ENCODE results near the gene PLEKHA5. TPM values are rescaled to one million over a fixed set of nuclear protein-coding genes. Genes with fewer than 3 reads are reported as not detected.

The PLEKHA5 gene
- total RNA-seq, 2 experiments from 2014 or later, result 2.1 to 3.2 TPM

DNA sequence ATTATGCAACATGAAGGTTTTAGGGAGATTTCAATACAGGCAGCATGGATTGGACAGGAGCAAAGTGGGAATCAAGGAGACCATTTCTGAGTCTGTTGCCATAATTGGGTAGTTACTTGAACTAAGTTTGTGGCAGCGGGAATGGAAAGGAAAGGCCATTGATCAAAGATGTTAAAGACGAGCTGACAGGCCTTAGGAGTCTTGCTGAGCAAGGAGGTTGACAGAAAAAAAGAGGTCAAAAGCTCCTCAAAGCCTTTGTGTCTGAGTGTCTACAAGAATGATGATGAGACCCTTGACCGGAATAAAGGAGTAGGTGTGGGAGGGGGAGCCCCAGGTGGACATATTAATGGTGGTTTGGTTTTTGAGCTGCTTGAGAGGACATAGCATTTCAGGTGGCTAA, 9.4 kb downstream of the PLEKHA5 start:
- Mint-ChIP-seq H3K36me3 (ENCODE audit: low read depth) (no peaks in the 10 kb centered on the region), H3K4me1 (ENCODE audit: low read depth) (no peaks in the 10 kb centered on the region), H3K4me3 (no peak overlapping the region), H3K9me3 (no peaks in the 10 kb centered on the region), H3K27me3 (peaks cover 1% of the 10 kb centered on the region), H3K27ac (no peak overlapping the region)
- TF ChIP-seq, protein P1, sequence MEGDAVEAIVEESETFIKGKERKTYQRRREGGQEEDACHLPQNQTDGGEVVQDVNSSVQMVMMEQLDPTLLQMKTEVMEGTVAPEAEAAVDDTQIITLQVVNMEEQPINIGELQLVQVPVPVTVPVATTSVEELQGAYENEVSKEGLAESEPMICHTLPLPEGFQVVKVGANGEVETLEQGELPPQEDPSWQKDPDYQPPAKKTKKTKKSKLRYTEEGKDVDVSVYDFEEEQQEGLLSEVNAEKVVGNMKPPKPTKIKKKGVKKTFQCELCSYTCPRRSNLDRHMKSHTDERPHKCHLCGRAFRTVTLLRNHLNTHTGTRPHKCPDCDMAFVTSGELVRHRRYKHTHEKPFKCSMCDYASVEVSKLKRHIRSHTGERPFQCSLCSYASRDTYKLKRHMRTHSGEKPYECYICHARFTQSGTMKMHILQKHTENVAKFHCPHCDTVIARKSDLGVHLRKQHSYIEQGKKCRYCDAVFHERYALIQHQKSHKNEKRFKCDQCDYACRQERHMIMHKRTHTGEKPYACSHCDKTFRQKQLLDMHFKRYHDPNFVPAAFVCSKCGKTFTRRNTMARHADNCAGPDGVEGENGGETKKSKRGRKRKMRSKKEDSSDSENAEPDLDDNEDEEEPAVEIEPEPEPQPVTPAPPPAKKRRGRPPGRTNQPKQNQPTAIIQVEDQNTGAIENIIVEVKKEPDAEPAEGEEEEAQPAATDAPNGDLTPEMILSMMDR (IDR thresholded peaks at IDR 0.05), result no peak
- ChIA-PET CTCF (interaction anchor here (1.2 kb wide), 1 partner anchor 8 kb away, joined by 5 read pairs; no protein-coding TSS in a partner anchor), POLR2A (no interaction called here)
- ATAC-seq (no peak), DNase-seq (no peak)
- intact Hi-C loops (cut with micrococcal nuclease), result no loop called here

DNA sequence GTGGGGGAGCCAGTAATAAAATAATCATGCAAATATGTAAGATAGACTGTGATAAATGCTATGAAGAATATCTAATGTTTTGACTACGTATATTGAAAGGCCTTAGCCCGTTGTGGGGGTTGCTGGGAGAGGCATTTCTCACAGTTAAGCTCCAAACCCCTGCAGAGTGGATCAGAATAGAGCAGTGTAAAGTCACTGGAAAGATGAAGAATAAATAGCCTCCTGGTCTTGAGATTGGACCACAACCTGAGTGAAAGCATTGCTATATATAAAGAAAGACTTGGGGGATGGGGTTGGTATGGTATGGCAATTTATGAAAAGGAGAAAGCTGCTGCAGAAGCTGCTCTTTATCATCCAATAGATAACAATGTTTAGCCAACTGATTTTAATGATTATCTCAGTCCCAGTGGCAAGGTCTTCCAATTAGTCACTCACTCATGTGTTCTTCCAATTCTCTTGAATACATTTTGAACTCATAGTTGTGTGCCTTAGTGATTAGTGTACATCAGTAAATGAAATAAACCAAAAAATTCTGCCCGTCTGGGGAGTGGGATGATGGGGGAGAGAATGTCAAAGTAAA, 10.2 kb downstream of the PLEKHA5 start:
- intact Hi-C loops (cut with micrococcal nuclease), result no loop called here
- ATAC-seq, result no peak
- TF ChIP-seq, protein P1 (IDR thresholded peaks at IDR 0.05), result no peak
- no peak for DNase-seq
- POLR2A ChIA-PET, result no interaction called here
- Mint-ChIP-seq H3K27ac (no peak overlapping the region), H3K9me3 (no peaks in the 10 kb centered on the region), H3K36me3 (ENCODE audit: low read depth) (no peaks in the 10 kb centered on the region), H3K27me3 (peaks cover 1% of the 10 kb centered on the region), H3K4me3 (no peak overlapping the region), H3K4me1 (ENCODE audit: low read depth) (no peaks in the 10 kb centered on the region)
- CTCF ChIA-PET, result interaction anchor here (1.2 kb wide), 1 partner anchor 9 kb away, joined by 5 read pairs; no protein-coding TSS in a partner anchor

DNA sequence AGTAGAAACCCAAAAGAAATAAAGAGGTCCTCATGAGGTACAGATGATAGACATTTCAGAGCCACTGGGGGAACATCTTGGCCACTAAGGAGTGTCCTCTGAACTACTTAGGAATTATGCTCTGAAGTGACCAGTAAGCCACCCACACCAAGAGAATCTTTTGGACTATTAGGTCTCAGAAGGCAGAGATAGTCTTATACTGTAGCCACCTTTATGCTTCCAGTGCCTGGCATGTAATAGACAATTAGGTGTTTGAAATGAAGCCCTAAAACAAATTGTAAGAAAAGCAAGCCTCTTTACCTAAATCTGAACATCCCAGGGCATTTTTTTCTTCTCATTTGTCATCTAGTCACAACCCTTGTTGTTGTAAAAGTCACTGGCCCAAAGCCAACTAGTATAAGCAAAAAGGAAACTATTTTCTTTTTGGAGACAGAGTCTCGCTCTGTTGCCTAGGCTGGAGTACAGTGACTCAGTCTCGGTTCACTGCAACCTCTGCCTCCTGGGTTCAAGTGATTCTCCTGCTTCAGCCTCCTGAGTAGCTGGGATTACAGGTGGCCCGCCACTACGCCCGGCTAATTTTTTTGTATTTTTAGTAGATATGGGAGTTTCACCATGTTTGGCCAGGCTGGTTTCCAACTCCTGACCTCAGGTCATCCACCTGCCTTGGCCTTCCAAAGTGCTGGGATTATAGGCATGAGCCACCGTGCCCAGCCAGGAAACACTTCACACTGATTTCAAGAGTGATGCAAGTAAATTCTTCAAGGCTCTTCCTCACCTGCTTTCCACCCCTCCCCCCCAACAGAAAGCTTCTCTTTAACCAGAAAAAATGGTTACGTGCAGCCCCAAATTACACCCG, 11.1 kb downstream of the PLEKHA5 start:
- DNase-seq (no peak), ATAC-seq (no peak)
- H3K27ac Mint-ChIP-seq, result no peak overlapping the region
- POLR2A ChIA-PET, result no interaction called here
- no peaks in the 10 kb centered on the region for H3K36me3 Mint-ChIP-seq (ENCODE audit: low read depth)
- no peaks in the 10 kb centered on the region for H3K4me1 Mint-ChIP-seq (ENCODE audit: low read depth)
- H3K4me3 Mint-ChIP-seq, result no peak overlapping the region
- intact Hi-C loops (cut with micrococcal nuclease), result no loop called here
- H3K27me3 Mint-ChIP-seq, result no peaks in the 10 kb centered on the region
- CTCF ChIA-PET, result interaction anchor here (0.9 kb wide), 1 partner anchor 8 kb away, joined by 4 read pairs; no protein-coding TSS in a partner anchor
- H3K9me3 Mint-ChIP-seq, result no peaks in the 10 kb centered on the region
- TF ChIP-seq, protein P1 (IDR thresholded peaks at IDR 0.05), result no peak

DNA sequence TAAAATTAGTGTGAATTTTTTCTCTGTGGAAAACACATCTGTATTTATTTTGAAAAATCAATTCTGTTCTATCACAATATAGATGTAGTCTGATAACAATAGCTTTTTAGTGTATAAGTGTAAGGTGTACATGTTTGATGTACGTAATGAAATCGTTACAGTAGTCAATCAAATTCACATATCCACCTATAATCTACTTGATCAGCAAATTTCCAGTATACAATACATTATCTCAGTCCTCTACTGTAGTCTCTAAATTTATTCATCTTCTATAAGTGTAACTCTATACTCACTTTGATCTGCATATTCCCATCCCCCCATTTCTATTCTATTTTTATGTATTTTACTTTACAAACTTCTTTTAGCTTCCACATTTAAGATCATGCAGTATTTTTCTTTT, 13.0 kb downstream of the PLEKHA5 start:
- POLR2A ChIA-PET, result no interaction called here
- intact Hi-C loops (cut with micrococcal nuclease), result no loop called here
- DNase-seq, result no peak
- TF ChIP-seq, protein P1 (IDR thresholded peaks at IDR 0.05), result no peak
- no peaks in the 10 kb centered on the region for H3K36me3 Mint-ChIP-seq (ENCODE audit: low read depth)
- ATAC-seq, result no peak
- H3K9me3 Mint-ChIP-seq, result no peaks in the 10 kb centered on the region
- CTCF ChIA-PET, result no interaction called here
- no peak overlapping the region for H3K4me3 Mint-ChIP-seq
- no peaks in the 10 kb centered on the region for H3K27me3 Mint-ChIP-seq
- no peaks in the 10 kb centered on the region for H3K4me1 Mint-ChIP-seq (ENCODE audit: low read depth)
- H3K27ac Mint-ChIP-seq, result no peak overlapping the region

DNA sequence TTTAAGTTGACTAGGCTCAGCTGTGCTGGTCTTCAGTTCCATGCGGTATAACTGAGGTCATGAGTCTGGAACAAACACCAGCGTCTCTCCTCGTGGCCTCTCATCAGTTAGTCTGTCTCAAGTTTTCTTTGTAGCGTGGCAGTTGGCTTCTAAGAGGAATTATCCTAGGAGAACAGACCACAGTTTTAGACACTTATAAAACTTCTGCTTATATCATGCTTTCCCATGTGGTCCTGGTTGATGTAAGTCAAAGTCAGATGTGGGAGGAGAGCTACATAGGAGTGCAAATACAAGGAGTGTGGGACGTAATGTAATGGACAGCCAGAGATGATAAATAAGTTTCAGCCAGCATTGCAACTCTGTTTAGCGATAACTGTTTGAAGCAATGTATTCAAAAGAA, 14.8 kb downstream of the PLEKHA5 start:
- CTCF ChIA-PET, result no interaction called here
- intact Hi-C loops (cut with micrococcal nuclease), result no loop called here
- no peaks in the 10 kb centered on the region for H3K9me3 Mint-ChIP-seq
- no peak for DNase-seq
- TF ChIP-seq, protein P1 (IDR thresholded peaks at IDR 0.05), result no peak
- POLR2A ChIA-PET, result no interaction called here
- H3K27me3 Mint-ChIP-seq, result no peaks in the 10 kb centered on the region
- no peaks in the 10 kb centered on the region for H3K4me1 Mint-ChIP-seq (ENCODE audit: low read depth)
- no peak overlapping the region for H3K27ac Mint-ChIP-seq
- H3K36me3 Mint-ChIP-seq (ENCODE audit: low read depth), result no peaks in the 10 kb centered on the region
- no peak overlapping the region for H3K4me3 Mint-ChIP-seq
- no peak for ATAC-seq

Measured in activated CD8-positive, alpha-beta T cell treated with anti-CD3 and anti-CD28 coated beads for 36 hours (primary cell).